GM21381 (cell line): ENCODE measurements around the gene PAQR7.

ENCODE experiments used
- ATAC-seq: cut with Tn5 transposase; IDR thresholded peaks from one replicate; pipeline ENCODE4 v1.9.1; 2021; ENCODE audit warnings: mild to moderate bottlenecking, moderate library complexity; ENCODE audit not compliant: unreplicated experiment

The PAQR7 gene

GRCh38 chr1:25819491-25820246 is 55.8 kb downstream of the PAQR7 start, which contains the start of gene MTFR1L:
MTFR1L (plus strand) TSS chr1:25819954; CDS start chr1:25823105, 3,151 bp downstream.
- peak; percentile 79 for ATAC-seq

GRCh38 chr1:25818569-25818968 is 56.9 kb downstream of the PAQR7 start:
- ATAC-seq: no peak

GRCh38 chr1:25817840-25818501 is 57.5 kb downstream of the PAQR7 start:
- ATAC-seq: no peak

GRCh38 chr1:25816112-25816718 is 59.3 kb downstream of the PAQR7 start:
- no peak for ATAC-seq

GRCh38 chr1:25815208-25816111 is 60.0 kb downstream of the PAQR7 start:
- no peak for ATAC-seq

GRCh38 chr1:25814549-25815087 is 60.9 kb downstream of the PAQR7 start:
- ATAC-seq: no peak

GRCh38 chr1:25813734-25814471 is 61.6 kb downstream of the PAQR7 start:
- no peak for ATAC-seq

GRCh38 chr1:25813071-25813733 is 62.3 kb downstream of the PAQR7 start:
- ATAC-seq: no peak
